Lower lobe of right lung (tissue), 2 donors: Measurements from ENCODE around the gene TMUB1. TPM values are rescaled to one million over a fixed set of nuclear protein-coding genes. Genes with fewer than 3 reads are reported as not detected.

ENCODE experiments used
- ATAC-seq, 2 donors: fragments of 200-7000 bp; cut with Tn5 transposase; one replicate each; pipeline ENCODE4 v1.9.1; 2020 to 2022; ENCODE audit warnings: mild to moderate bottlenecking in 2 of 2, moderate library complexity in 2 of 2
- DNase-seq: peaks from one replicate; pipeline ENCODE4 v3.0.0-alpha.2; 2020
- H3K27ac ChIP-seq: fragments of 200-600 bp; one replicate; pipeline ENCODE4 v1.8.0; 2022
- H3K27me3 ChIP-seq: fragments of 200-600 bp; one replicate; pipeline ENCODE4 v1.8.0; 2022; ENCODE audit warnings: low read depth
- H3K36me3 ChIP-seq: fragments of 200-600 bp; one replicate; pipeline ENCODE4 v1.8.0; 2022; ENCODE audit warnings: mild to moderate bottlenecking
- H3K4me1 ChIP-seq: fragments of 200-600 bp; one replicate; pipeline ENCODE4 v1.8.0; 2022
- H3K4me3 ChIP-seq: fragments of 200-600 bp; one replicate; pipeline ENCODE4 v1.8.0; 2022; ENCODE audit warnings: mild to moderate bottlenecking
- H3K9me3 ChIP-seq: fragments of 200-600 bp; one replicate; pipeline ENCODE4 v1.8.0; 2022
- intact Hi-C: fragments of 100-400 bp; cut with DNase I; formaldehyde crosslinking; loops from one replicate; pipeline ENCODE4 v1.11.0; 2022
- total RNA-seq: library from RNA; stranded (reverse); fragmentation: NEBNext Ultra II Directional; extraction: Animal tissue kit (Norgen Biotek cat#: 25700); gene quantifications from one replicate; pipeline ENCODE4 v1.2.1, GENCODE V29; 2021
- TF ChIP-seq, protein P1 (sequence below): fragments of 200-600 bp; IDR thresholded peaks from one replicate; pipeline ENCODE4 v1.8.0; 2022; ENCODE audit warnings: antibody characterized with exemption, mild to moderate bottlenecking
- donor health status: DM: no; HTN: yes; CAD: no; lungs with severe emphysema.

Gene TMUB1
- total RNA-seq, 1 donor from 2014 or later: 37.4 TPM

GRCh38 chr7:151099486-151100211, 16.4 kb upstream of the TMUB1 start:
- H3K4me3 ChIP-seq: no peak overlapping the region
- ATAC-seq (peak; percentile 43 to 59), DNase-seq (peak; percentile 41)
- peaks cover 38% of the 10 kb centered on the region for H3K4me1 ChIP-seq
- no peaks in the 10 kb centered on the region for H3K9me3 ChIP-seq
- H3K27me3 ChIP-seq: no peaks in the 10 kb centered on the region
- intact Hi-C loops: no loop called here
- peaks cover 16% of the 10 kb centered on the region for H3K36me3 ChIP-seq
- TF ChIP-seq, protein P1, sequence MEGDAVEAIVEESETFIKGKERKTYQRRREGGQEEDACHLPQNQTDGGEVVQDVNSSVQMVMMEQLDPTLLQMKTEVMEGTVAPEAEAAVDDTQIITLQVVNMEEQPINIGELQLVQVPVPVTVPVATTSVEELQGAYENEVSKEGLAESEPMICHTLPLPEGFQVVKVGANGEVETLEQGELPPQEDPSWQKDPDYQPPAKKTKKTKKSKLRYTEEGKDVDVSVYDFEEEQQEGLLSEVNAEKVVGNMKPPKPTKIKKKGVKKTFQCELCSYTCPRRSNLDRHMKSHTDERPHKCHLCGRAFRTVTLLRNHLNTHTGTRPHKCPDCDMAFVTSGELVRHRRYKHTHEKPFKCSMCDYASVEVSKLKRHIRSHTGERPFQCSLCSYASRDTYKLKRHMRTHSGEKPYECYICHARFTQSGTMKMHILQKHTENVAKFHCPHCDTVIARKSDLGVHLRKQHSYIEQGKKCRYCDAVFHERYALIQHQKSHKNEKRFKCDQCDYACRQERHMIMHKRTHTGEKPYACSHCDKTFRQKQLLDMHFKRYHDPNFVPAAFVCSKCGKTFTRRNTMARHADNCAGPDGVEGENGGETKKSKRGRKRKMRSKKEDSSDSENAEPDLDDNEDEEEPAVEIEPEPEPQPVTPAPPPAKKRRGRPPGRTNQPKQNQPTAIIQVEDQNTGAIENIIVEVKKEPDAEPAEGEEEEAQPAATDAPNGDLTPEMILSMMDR: no peak
- peak overlapping the region; percentile 46 for H3K27ac ChIP-seq

DNA sequence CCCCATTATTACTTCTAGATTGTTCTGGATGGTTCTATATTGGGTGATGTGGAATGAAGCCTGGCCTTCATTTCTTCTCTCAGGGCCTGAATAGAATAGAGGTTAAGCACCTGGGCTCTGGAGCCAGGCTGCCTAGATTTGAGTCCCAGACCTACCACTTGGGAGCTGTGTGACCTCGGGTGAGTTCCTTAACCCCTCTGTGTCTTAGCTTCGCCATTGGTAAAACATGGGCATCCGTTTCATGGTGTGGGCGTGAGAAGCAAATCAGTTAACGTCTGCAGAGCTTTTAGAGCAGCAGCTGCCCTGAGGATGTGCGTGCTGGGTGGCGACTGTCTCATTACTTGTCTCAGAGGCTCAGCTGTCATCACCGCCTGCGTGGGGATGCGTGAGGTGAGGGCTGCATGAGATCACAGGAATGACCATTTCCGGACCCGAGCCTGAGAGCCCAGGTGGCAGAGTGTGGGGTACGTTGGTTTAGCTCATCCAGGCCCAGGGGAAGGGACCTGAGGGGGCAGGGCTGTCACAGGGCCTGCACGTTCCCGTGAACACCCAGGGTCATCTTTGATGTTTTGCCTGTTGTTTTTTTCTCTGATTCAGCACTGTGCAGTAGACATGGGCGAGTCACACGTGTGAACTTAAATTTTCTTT, 12.7 kb upstream of the TMUB1 start:
- H3K36me3 ChIP-seq: peaks cover 17% of the 10 kb centered on the region
- intact Hi-C loops: no loop called here
- H3K4me3 ChIP-seq: no peak overlapping the region
- H3K4me1 ChIP-seq: peaks cover 50% of the 10 kb centered on the region
- no peaks in the 10 kb centered on the region for H3K27me3 ChIP-seq
- TF ChIP-seq, protein P1: no peak
- DNase-seq: no peak
- ATAC-seq: no peak
- H3K9me3 ChIP-seq: no peaks in the 10 kb centered on the region
- no peak overlapping the region for H3K27ac ChIP-seq

GRCh38 chr7:151095123-151095797, 12.0 kb upstream of the TMUB1 start:
- intact Hi-C loops: no loop called here
- no peak overlapping the region for H3K4me3 ChIP-seq
- H3K27me3 ChIP-seq: no peaks in the 10 kb centered on the region
- H3K36me3 ChIP-seq: peaks cover 17% of the 10 kb centered on the region
- TF ChIP-seq, protein P1: no peak
- peaks cover 50% of the 10 kb centered on the region for H3K4me1 ChIP-seq
- DNase-seq (no peak), ATAC-seq (no peak)
- no peaks in the 10 kb centered on the region for H3K9me3 ChIP-seq
- no peak overlapping the region for H3K27ac ChIP-seq

DNA sequence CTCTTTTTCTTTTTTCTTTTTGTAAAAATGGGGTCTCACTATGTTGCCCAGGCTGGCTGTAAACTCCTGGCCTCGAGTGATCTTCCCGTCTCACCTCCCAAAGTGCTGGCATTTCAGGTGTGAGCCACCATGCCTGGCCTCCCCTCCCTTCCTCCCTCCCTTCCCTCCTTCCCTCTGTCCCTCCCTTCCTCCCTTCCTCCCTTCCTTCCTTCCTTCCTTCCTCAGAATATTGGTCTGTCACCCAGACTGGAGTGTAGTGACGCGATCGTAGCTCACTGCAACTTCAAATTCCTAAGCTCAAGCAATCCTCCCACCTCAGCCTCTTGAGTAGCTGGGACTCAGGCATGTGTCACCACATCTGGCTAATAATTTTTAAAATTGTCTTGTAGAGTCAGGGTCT, 11.4 kb upstream of the TMUB1 start:
- ATAC-seq (peak in 1 of 2 donors; percentile 26), DNase-seq (no peak)
- Histone ChIP-seq H3K9me3 (no peaks in the 10 kb centered on the region), H3K27me3 (no peaks in the 10 kb centered on the region), H3K4me3 (no peak overlapping the region), H3K27ac (no peak overlapping the region), H3K4me1 (peaks cover 50% of the 10 kb centered on the region), H3K36me3 (peaks cover 13% of the 10 kb centered on the region)
- TF ChIP-seq, protein P1: no peak
- intact Hi-C loops: no loop called here

DNA sequence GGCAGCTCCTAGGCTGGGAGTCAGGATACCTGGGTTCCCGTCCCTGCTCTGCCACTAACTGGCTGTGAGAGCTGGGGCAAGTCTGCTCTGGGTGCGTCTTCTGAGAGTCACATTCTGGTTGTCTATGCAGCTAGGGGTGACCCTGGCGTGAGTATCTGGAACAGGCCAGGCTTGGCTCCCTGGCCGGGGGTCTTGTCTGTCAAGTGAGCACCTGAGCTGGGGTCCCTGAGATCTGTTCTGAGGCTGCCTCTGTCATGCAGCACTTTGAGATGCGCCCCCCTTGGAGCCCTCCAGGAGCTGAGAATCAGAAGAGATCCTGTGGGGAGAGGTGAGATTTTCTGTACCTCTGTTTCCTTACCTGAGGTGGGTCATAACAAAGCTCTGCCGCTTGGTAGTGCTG, 10.5 kb upstream of the TMUB1 start:
- Histone ChIP-seq H3K36me3 (peaks cover 13% of the 10 kb centered on the region), H3K4me3 (no peak overlapping the region), H3K27me3 (no peaks in the 10 kb centered on the region), H3K27ac (no peak overlapping the region), H3K4me1 (peaks cover 54% of the 10 kb centered on the region), H3K9me3 (no peaks in the 10 kb centered on the region)
- no peak for DNase-seq
- intact Hi-C loops: no loop called here
- ATAC-seq: no peak
- TF ChIP-seq, protein P1: no peak
